HG02885 (cell line): ENCODE results near the gene LOXL4.

ENCODE experiments used
- ATAC-seq: cut with Tn5 transposase; IDR thresholded peaks from one replicate; pipeline ENCODE4 v1.9.1; 2021; ENCODE audit warnings: mild to moderate bottlenecking; ENCODE audit not compliant: unreplicated experiment, poor library complexity

The LOXL4 gene

DNA sequence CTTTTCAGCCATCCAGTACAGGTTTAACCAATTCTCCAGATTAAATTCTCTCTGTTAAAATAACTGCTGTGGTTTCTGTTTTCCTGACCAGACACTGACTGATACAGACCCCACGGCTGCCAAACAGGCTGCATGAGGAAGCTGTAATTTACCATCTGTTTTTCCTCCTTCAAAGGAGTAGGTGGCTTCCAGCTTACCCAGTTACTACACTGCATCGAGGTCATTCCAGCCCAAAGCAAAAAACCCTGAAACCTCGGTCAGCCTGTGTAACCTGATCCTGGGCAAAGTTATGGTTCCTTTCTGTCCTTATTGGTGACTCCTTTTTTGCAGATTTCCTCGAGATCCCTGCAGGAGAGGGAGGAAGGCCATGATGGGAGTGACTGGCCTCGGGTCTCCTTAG is 27.9 kb upstream of the LOXL4 start:
- ATAC-seq: no peak

GRCh38 chr10:98295401-98295811 is 27.4 kb upstream of the LOXL4 start:
- no peak for ATAC-seq

GRCh38 chr10:98294270-98294627 is 26.3 kb upstream of the LOXL4 start:
- no peak for ATAC-seq

GRCh38 chr10:98293550-98294269 is 25.7 kb upstream of the LOXL4 start:
- ATAC-seq: no peak

DNA sequence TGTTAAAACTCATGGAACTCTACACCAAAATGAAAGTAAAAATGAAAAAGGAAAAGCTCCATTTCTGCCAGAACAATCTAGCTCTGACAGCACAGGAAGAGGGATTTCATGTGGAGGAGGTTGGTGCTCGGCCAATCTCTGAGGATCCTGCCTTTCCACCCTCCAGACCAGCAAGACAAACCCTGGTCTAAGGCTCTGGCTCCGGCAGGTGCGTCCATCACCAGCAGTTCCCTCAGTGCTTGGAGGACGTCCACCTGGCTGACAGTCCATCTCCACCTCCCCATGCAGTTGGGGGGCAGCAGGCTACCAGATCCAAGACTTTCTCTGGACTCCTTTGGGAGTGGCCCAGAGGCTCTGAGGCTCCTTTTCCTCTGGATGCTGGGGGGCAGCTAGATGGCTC is 25.0 kb upstream of the LOXL4 start:
- ATAC-seq: no peak

GRCh38 chr10:98289802-98290209 is 21.8 kb upstream of the LOXL4 start:
- ATAC-seq: no peak

GRCh38 chr10:98287321-98287720 is 19.3 kb upstream of the LOXL4 start:
- ATAC-seq: no peak

DNA sequence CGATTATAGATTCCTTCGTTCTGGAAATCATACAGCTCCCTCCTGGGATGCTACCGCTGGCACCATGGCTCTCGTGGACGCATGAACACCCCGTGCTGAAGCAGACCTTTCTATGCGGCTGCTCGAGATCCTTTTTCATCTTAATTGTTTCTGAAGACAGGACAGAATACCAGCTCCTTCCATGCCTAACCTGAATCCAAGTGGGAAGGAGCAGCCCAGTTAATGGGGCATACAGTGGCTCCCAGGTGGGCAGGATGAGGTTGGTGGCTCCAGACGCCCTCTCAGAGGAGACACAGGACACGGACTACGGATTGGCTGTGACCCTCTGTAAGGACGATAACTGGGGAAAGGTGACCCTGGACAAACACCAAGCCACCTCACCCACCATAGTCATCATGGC is 18.4 kb upstream of the LOXL4 start:
- no peak for ATAC-seq

DNA sequence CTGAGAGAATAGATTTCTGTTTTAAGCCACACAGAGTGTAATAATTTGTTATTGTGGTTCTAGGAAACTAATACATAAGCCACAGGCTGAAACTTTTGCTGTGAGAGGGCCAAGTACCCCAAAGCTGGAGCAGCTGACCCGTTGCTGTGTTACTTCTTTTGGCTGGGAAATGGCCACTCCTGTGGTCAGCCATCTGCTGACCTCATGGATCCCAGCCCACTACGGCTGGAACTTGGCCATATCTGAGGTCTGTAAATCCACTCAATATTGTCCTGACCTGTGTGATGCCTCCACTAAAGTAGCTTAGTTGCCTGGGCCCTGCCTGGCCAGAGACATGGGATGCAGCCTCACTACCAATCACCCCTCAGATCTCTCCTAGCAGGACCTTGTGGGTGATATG is 17.4 kb upstream of the LOXL4 start:
- ATAC-seq: no peak

GRCh38 chr10:98276311-98276710 is 8.3 kb upstream of the LOXL4 start:
- ATAC-seq: no peak

DNA sequence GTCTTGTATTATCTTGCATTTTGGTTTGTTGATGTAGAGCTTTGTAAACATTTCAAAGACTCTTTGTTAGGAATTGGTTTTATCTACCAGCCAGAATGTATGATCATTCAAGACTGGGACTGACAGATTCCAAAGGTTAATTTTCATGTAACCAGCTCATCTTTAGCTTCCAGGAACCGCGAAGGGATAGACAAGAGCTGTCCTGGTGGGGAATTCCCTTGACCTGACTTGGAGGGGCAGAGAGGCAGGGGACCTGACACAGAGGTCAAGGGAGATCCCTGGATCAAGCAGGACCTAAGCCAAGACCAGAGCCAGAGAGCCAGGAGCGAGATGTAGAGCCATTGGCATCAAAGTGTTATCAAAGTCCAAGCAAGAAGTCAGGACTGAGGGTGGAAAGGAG is 6.6 kb upstream of the LOXL4 start:
- no peak for ATAC-seq

DNA sequence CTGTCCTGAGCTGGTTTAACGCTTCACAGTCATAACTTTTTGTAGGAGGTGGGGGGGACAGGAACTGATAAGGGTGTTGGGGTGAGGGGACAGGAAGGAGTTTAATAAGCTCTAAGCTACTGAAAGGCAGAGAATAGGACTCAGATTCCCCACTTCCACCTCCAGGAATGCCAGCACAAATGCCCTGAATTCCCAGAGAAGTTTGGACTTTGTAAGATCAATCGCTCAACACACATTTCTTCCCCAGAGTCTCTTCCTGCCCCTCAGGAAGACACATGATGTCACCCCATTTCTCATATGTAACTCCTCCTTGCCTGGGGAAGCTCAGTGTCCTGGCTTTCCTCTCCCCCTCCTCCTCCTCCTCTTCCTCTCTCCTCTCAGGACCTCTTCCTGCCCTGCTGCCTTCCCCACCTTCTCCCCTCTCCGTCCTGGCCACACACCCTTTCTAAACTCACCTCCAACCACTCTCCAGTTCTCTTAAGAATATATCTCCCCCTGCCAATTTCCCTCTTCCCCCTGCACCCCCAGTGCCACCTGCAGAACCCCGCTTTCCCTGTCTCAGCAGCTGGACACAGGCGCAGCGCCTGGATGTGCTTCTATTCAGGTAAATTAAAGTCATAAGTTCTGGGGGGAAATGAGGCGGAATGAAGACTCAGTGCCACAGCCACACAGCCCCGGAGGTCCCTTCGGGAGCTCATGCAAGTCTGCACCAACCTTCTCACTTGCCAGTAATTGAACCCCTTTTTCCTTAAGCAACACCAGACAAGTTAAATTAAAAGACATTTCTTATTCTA is 5.3 kb upstream of the LOXL4 start:
- no peak for ATAC-seq

GRCh38 chr10:98272656-98273055 is 4.7 kb upstream of the LOXL4 start:
- no peak for ATAC-seq

GRCh38 chr10:98272245-98272644 is 4.3 kb upstream of the LOXL4 start:
- ATAC-seq: no peak

DNA sequence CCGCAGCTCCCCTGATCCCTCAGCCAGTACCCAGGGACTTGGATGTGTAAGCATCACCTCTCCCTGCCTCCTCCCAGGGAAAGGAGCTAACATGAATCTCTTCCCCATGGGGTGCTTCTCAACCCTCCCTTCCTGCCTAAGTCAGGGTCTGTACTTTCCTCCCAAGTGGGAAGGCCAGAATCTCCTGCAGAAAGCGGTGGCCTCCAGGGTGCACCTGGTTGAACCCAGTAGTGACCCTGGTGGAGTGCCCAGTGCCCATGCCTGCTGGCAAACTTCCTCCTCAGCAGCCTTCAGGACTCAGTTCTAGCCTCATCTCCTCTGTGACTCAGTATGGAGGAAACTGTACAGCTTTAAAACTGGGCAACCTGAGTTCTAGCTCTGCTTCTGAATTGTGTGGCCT is 2.8 kb upstream of the LOXL4 start:
- no peak for ATAC-seq

- no peak for ATAC-seq
Observed at GRCh38 chr10:98270073-98270740, 2.2 kb upstream of the LOXL4 start.

GRCh38 chr10:98269435-98269912 is 1.5 kb upstream of the LOXL4 start:
- ATAC-seq: no peak

DNA sequence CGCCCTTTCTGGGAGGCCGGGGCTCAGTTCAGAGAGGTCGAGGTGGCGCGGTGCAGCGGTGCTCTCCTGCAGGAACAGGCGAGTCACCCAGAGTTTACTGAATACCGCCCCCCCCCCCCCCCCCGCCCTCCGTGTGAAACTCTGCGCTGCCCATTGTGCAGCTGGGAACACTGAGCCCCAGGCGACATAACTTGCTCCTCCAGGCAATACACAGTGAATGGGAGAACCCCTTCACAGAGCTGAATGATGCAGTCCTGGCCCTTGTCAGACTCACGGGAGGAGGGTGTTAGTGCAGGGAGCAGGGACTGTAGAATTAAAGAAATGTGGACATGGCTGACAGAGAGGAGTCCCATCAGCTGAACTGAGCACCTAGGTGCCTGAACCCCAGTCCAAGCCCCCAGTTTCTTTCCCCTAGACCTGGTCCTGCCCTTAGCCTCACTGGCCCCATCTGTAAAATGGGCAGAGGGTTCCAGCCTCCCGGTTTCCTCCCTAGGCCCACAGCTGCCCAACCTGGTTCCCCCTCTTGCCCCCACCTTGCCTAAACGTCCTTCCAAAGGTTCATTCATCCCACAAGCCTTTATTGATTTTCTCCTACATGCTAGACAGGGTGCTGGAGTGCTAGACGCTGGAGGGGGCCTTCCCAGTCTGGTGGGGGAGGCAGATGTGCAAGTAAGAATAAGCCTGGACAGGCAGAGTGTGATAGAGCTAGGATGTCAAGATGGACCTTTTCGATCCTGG is 869 bp upstream of the LOXL4 start:
- ATAC-seq: no peak

GRCh38 chr10:98267069-98267893 is 713 bp downstream of the LOXL4 start:
- ATAC-seq: no peak

GRCh38 chr10:98266647-98267046 is 1.3 kb downstream of the LOXL4 start:
- ATAC-seq: no peak
